ENCODE data around the gene C2CD2. TPM values are rescaled to one million over a fixed set of nuclear protein-coding genes. Genes with fewer than 3 reads are reported as not detected.

C2CD2 gene
- total RNA-seq, 1 experiment from 2014 or later = 9.3 TPM

- DNase-seq (ENCODE audit: extremely low read depth, low read depth) = no peak
These were observed 82.4 kb downstream of the C2CD2 start for GRCh38 chr21:41871293-41872030.

GRCh38 chr21:41869771-41870170 lies 84.0 kb downstream of the C2CD2 start:
- DNase-seq (ENCODE audit: extremely low read depth, low read depth) = no peak

DNA sequence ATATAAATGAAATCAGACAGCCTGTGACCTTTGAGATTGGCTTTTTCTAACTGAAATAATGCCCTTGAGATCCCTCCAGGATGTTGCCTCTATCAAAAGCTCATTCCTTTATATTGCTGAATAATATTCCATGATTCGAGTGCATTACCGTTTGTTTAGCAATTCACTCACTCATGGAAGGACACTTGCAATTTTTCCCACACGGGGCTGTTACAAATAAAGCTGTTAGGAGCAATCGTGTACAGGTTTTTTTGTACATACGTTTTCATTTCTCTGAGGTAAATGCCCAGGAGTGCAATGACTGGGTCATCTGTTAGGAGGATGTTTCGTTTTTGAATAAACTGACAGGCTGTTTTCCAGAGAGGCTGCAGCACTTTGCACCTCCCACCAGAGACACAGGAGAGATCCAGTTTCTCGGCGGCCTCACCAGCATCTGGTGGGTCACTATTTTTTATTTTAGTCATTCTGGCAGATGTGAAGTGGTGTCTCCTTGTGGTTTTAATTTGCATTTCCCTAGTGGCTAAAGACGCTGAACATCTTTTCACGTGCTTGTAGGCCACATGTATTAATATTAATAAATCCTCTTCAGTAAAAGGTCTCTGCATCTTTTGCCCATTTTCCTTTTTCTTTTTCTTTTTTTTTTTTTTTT lies 85.6 kb downstream of the C2CD2 start:
- no peak for DNase-seq (ENCODE audit: extremely low read depth, low read depth)

- DNase-seq (ENCODE audit: extremely low read depth, low read depth) = no peak
These were observed 86.5 kb downstream of the C2CD2 start for GRCh38 chr21:41867313-41867712.

GRCh38 chr21:41866274-41866809 lies 87.5 kb downstream of the C2CD2 start:
- DNase-seq (ENCODE audit: extremely low read depth, low read depth) = no peak

DNA sequence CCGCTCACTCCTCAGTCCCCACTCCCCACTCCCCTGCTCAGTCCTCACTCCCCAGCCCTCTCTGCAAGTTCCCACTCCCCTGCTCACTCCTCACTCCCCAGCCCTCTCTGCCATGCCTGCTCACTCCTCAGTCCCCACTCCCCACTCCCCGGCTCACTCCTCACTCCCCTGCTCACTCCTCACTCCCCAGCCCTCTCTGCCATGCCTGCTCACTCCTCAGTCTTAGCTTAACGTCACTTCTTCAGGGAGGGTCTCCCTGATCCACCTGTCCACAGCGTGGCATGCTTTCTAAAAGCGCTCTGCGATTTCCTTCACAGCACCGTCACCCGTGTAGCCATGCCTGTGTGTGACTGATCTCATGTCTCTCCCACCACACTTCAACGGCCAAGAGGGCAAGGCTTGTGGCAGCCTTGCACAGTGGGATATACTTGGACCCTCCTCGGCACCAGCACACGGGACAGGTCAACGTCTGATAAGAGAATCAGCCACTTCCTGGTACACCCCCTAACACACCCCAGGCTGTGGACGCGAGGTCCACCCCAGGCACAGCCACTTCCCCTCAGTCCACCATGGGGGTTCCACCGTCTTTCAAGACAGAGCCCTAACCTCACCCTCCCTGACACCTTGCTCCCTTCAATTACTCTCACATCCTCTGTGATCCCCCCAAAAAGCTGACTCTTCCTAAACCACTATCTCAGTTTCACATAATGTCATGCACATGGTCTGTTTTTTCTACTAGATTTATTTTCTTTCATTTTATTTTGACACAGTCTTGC lies 88.6 kb downstream of the C2CD2 start:
- no peak for DNase-seq (ENCODE audit: extremely low read depth, low read depth)

DNA sequence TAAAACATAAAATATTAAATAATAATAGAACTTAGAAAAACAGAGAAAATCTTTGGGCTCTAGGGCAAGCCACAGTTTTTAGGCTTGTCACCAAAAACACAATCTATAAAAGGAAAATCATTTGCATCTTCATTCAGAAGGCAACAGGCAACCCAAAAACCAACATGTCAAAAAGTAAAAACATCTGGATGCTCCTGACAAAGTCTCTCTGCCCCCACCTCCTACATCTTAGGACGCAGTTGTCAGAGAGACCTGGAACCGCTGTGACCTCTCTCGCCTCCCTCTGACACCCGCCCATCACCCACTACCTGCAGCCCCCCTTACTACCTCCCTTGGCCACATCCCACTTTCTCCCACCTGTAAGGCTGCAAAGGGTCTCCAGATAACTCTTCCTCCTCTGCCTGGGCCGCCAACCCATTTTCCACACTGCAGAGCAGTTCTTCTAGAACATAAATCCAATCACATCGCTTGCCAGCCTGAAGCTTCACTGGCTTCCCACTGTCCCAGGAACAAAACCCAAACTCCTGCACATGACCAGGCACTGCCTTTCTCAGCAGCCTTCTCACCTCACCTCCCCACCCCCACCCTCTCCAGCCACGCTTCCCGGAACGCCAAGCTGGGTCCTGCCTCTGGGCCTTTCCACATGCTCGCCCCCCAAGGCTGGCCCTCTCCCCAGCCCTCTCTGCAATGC lies 89.4 kb downstream of the C2CD2 start:
- DNase-seq (ENCODE audit: extremely low read depth, low read depth) = no peak

DNA sequence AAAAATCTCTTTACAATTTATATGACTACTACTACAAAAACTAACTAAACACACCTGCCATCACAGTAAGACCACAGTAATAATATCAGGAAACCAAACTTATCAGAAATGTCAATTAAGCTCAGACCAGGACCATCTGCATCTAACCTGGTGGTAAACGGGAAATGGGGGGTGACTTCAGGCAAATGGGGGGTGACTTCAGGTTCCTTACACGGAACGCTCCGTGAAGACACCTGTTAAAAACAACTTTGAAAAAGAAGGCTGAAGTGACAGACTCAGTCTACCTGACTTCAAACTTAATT lies 90.4 kb downstream of the C2CD2 start:
- no peak for DNase-seq (ENCODE audit: extremely low read depth, low read depth)

DNA sequence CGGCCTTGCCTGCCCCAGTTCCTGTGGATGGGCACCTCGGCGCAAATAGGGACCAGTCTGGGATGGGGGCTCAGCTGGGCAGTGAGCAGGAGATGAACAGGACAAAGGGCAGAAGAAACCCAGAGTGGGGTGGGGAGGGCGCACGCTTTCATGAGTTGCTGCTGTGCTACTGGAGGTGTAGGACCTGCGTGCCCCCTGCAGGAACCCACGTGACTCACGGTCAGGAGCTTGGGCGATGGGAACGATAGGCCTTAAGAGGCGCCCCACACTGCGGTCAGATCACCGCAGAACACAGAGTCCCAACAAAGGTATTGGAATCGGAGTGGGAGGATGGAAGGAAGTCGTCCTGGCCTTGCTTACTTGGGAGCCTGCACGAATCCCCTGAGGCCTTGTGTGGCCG lies 91.8 kb downstream of the C2CD2 start:
- DNase-seq (ENCODE audit: extremely low read depth, low read depth) = no peak

GRCh38 chr21:41861255-41861654 lies 92.6 kb downstream of the C2CD2 start:
- DNase-seq (ENCODE audit: extremely low read depth, low read depth) = no peak

DNA sequence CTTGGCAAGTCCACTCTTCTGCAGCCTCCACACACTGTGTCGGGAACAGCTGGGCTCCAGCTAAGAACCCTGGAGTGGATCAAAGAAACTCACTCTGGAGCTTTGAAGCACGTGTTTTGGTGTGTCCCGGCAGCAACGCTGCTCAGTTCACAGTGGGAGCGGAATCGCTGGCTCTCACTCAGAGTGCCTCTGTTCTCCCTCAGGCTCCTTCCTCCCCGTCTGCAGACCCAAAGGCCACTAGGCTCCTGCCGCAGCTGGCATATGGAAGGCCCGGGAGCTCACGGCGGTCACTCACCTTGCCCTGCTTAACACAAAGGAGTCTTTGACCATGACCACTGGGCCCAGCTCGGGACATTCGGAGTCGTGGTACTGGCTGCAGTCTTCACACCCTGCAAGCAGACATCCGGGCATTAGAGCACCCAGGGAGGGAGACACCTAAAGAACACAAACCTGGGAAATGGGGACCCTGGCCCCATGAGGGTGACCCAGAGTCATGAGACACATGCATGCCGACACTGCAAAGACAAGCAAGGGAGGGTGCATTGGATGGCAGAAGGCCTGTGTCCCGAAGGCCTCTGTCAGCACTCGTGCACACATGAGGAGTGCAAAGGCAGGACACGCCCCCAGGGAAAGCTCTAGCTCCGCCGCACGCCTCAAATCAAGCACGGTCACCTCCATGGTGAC lies 94.4 kb downstream of the C2CD2 start:
- DNase-seq (ENCODE audit: extremely low read depth, low read depth) = no peak

DNA sequence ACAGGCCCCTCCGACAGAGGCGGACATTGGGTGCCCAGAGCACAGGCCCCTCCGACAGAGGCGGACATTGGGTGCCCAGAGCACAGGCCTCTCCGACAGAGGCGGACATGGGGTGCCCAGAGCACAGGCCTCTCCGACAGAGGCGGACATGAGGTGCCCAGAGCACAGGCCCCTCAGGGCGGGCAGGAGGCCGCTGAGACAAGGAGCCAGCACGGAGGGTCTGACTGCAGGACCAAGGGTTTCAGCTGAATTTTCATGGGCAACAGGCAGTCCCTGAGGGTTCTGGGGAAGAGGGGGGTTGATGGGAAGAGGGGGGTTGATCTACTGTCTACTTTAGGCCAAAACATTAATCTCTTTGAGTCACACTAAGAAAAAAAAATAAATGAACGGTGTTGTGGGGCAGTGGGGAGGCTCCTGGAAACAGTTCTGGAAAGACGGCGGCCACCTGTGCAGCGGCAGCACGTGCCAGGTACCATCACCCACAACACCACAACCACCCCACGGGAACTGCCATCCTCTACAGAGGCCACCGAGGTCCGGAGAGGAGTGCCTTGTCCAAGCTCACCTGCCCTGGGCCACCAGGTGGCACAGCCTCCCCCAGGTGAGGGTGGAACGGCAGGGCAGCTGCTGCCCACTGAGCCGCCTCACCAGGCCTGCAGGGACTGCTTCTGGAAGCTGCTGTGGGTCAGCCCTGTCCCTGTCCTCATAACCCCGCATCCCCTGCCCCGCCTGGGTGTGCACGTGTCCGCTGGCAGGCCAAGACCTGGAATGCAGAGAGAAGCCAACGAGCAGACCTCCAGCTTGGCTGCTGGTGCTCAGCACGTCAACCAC lies 95.1 kb downstream of the C2CD2 start:
- DNase-seq (ENCODE audit: extremely low read depth, low read depth) = no peak

DNA sequence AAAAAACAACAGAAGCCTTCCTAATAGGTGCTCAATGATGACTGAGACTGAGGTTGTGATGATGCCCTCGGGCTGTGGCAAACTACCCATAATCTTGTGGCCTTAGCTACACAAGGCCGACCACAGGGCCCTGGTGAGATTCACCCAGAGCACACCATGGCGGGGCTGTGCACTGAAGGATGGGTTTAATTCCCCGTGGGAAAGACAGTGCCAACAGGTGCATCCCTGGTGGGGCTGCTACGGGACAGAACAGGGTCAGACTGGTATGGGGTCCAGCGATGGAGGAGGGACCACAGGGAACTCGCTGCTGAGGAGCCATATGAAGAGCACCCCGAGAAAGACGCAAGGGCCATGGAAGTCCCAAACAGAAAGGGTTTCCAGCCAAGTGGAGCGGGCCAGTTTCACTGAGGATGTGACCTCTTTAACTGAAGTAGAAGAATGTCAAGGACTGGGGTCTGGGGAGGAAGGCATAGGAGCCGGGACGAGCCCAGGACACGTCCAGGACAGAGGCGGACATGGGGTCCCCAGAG lies 96.0 kb downstream of the C2CD2 start:
- DNase-seq (ENCODE audit: extremely low read depth, low read depth) = no peak

DNA sequence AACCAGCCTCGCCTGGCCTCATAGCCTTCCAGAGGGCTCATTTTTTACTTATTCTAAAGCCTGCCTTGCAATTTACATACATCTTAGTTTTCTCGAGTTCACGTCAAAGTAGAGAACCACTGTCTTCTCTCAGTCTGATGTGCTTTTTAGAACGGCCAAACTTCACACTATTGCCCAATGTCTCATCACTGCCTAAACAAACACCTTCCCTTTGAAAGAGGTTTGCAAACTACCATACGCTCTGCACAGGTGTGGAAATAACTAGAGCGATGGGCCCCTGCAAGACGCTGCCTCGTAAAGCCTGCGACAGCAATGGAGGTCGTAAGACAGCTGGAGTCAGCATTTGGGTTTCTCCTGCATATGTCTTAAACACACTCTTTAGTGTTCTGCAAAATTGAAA lies 97.2 kb downstream of the C2CD2 start:
- no peak for DNase-seq (ENCODE audit: extremely low read depth, low read depth)

DNA sequence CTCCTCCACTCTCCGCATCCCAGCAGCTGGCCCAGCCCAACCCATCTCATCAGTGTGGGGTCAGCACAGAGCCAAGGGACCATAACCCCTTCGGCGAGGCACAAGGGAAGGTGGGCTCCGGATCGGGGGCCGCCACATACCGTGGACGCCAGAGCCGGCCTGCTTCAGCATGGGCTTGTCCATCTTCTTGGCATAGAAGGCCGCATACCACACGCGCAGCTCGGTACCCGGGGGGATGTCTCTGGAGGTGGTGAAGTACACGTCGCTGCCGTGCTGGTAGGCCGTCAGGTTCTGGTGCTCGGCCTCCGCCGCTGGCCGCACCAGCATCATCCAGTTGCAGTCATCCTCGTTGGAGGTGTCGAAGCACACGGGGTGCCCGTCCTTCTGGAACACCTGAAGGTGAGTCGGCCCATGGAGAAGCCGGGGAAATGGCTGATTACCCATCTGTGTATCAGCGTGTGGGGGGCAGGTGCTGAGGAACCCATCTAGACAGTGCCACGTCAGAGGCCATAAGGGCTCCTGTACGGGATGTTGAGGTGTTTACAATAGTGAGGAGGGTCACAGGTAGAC lies 99.3 kb downstream of the C2CD2 start:
- DNase-seq (ENCODE audit: extremely low read depth, low read depth) = no peak

- DNase-seq (ENCODE audit: extremely low read depth, low read depth) = no peak
These were observed 100.9 kb downstream of the C2CD2 start for GRCh38 chr21:41852929-41853320.

GRCh38 chr21:41852151-41852928 lies 101.5 kb downstream of the C2CD2 start:
- no peak for DNase-seq (ENCODE audit: extremely low read depth, low read depth)

- DNase-seq (ENCODE audit: extremely low read depth, low read depth) = no peak
These were observed 102.6 kb downstream of the C2CD2 start for GRCh38 chr21:41851090-41851790.

Data from NCI-H460 (cell line).